ENCODE data around the gene UBFD1. TPM values are rescaled to one million over a fixed set of nuclear protein-coding genes. Genes with fewer than 3 reads are reported as not detected.
A peak's percentile ranks its signal among the peaks of the same experiment; 100 is the strongest.

The UBFD1 gene
- total and polyA plus RNA-seq, 2 donors from 2014 or later: 20.8 to 52.8 TPM

DNA sequence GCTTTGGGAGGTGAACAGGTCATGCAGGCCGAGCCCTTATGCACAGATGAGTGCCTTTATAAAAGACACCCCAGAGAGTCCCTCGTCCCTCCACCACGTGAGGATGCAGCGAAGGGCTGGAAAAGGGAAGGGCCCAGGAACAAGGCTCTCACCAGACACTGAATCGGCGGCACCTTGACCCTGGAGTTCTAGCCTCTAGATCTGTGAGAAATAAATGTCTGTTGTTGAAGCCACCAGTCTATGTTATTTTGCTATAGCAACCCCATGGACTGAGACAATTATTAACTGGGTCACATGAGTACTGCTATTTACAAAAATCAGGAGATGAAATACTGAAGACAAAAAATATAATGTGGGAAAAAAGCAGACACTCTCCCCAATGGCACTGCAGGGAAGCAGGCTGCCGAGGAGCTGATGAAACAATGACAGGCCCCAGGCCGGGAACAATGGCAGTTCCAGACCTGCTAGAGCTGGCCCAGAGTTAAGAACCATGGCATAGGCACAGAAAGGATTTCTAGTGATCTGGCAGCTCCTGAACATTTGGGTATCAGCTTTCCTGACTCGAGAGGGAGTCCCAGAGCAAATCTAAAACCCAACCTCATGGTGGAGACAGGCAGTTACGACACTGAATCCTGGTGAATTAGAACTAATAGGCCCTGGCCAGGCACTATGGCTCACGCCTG, 29.4 kb upstream of the UBFD1 start:
- Histone ChIP-seq H3K27ac (ENCODE audit: low read depth in 2 of 2, low read length in 2 of 2) (peak overlapping the region; percentile 45 to 48), H3K27me3 (ENCODE audit: control insufficient read depth, insufficient read depth, low read length) (no peaks in the 10 kb centered on the region), H3K4me1 (ENCODE audit: control insufficient read depth in 2 of 3, insufficient read depth in 2 of 3, low read depth in 1 of 3, low read length in 3 of 3) (peaks cover 0 to 15% (median 7%) of the 10 kb centered on the region in 3 donors), H3K36me3 (ENCODE audit: control insufficient read depth in 2 of 3, insufficient read depth in 3 of 3, low read length in 3 of 3) (peaks cover 11 to 40% (median 19%) of the 10 kb centered on the region in 3 donors), H3K4me3 (ENCODE audit: low read length in 3 of 3) (no peak overlapping the region), H3K9me3 (ENCODE audit: control insufficient read depth in 2 of 3, insufficient read depth in 1 of 3, low read length in 3 of 3) (no peaks in the 10 kb centered on the region), H3K9ac (ENCODE audit: low read length in 3 of 3) (no peak overlapping the region)
- DNase-seq: peak in 4 of 5 donors; percentile 14 to 66 (median 56)
- no peak for TF ChIP-seq CTCF (IDR thresholded peaks at IDR 0.05; ENCODE audit: borderline replicate concordance, extremely low read depth, insufficient read depth)
- no peak for FAIRE-seq
- intact Hi-C loops (cut with DNase I): no loop called here

- FAIRE-seq (no peak), DNase-seq (peak in 1 of 5 donors; percentile 10)
- no peak for TF ChIP-seq CTCF (IDR thresholded peaks at IDR 0.05; ENCODE audit: borderline replicate concordance, extremely low read depth, insufficient read depth)
- H3K27ac ChIP-seq (ENCODE audit: low read depth in 2 of 2, low read length in 2 of 2): peak overlapping the region; percentile 43 to 48
- H3K9me3 ChIP-seq (ENCODE audit: control insufficient read depth in 2 of 3, insufficient read depth in 1 of 3, low read length in 3 of 3): no peaks in the 10 kb centered on the region
- intact Hi-C loops (cut with DNase I): no loop called here
- H3K36me3 ChIP-seq (ENCODE audit: control insufficient read depth in 2 of 3, insufficient read depth in 3 of 3, low read length in 3 of 3): peaks cover 10 to 33% (median 17%) of the 10 kb centered on the region in 3 donors
- peaks cover 0 to 15% (median 7%) of the 10 kb centered on the region in 3 donors for H3K4me1 ChIP-seq (ENCODE audit: control insufficient read depth in 2 of 3, insufficient read depth in 2 of 3, low read depth in 1 of 3, low read length in 3 of 3)
- no peak overlapping the region for H3K4me3 ChIP-seq (ENCODE audit: low read length in 3 of 3)
- H3K9ac ChIP-seq (ENCODE audit: low read length in 3 of 3): no peak overlapping the region
- H3K27me3 ChIP-seq (ENCODE audit: control insufficient read depth, insufficient read depth, low read length): no peaks in the 10 kb centered on the region
Measured at GRCh38 chr16:23528644-23529310, 28.8 kb upstream of the UBFD1 start.

DNA sequence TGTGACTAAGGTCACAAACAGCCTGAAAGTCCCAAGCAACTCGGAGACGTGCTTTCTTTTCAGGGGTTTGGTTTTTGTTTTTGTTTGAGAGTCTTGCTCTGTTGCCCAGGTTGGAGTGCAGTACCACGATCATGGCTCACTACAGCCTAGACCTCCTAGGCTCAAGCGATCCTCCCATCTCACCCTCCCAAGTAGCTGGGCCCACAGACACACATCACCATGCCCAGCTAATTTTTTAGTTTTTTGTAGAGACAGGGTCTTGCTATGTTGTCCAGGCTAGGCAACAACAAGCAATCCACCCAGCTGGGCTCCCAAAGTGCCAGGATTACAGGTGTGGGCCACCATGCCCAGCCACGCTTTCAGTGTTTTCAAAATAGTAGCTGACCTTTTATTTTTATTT, 27.5 kb upstream of the UBFD1 start:
- Histone ChIP-seq H3K4me1 (ENCODE audit: control insufficient read depth in 2 of 3, insufficient read depth in 2 of 3, low read depth in 1 of 3, low read length in 3 of 3) (peaks cover 0 to 15% (median 7%) of the 10 kb centered on the region in 3 donors), H3K36me3 (ENCODE audit: control insufficient read depth in 2 of 3, insufficient read depth in 3 of 3, low read length in 3 of 3) (peaks cover 10 to 37% (median 23%) of the 10 kb centered on the region in 3 donors), H3K27ac (ENCODE audit: low read depth in 2 of 2, low read length in 2 of 2) (no peak overlapping the region), H3K27me3 (ENCODE audit: control insufficient read depth, insufficient read depth, low read length) (no peaks in the 10 kb centered on the region), H3K9ac (ENCODE audit: low read length in 3 of 3) (no peak overlapping the region), H3K9me3 (ENCODE audit: control insufficient read depth in 2 of 3, insufficient read depth in 1 of 3, low read length in 3 of 3) (no peaks in the 10 kb centered on the region), H3K4me3 (ENCODE audit: low read length in 3 of 3) (no peak overlapping the region)
- no peak for TF ChIP-seq CTCF (IDR thresholded peaks at IDR 0.05; ENCODE audit: borderline replicate concordance, extremely low read depth, insufficient read depth)
- FAIRE-seq (no peak), DNase-seq (no peak)
- intact Hi-C loops (cut with DNase I): no loop called here

Data from kidney (tissue), 14 donors.